ENCODE results near the gene SWAP70. TPM values are rescaled to one million over a fixed set of nuclear protein-coding genes. Genes with fewer than 3 reads are reported as not detected.
"Not testable (repeated sequence)": the region's sequence is repeated elsewhere in the genome, so short reads cannot be mapped to it uniquely, and the experiment has no call there.

SWAP70 gene
- polyA plus RNA-seq, 1 experiment = 24.6 TPM

GRCh38 chr11:9703280-9703679, 39.4 kb downstream of the SWAP70 start:
- Histone ChIP-seq H3K27ac (ENCODE audit: low read depth, low read length) (no peak overlapping the region), H3K27me3 (ENCODE audit: control insufficient read depth, insufficient read depth, low read length) (no peaks in the 10 kb centered on the region), H3K4me3 (ENCODE audit: low read depth, low read length) (no peak overlapping the region), H3K9me3 (ENCODE audit: control insufficient read depth, insufficient read depth, low read length) (no peaks in the 10 kb centered on the region)
- DNase-seq (ENCODE audit: low read depth, low spot score) = no peak
- CTCF ChIA-PET = interaction anchor here (0.5 kb wide), 1 partner anchor 655 kb away, joined by 7 read pairs; no protein-coding TSS in a partner anchor
- TF ChIP-seq, protein P1, sequence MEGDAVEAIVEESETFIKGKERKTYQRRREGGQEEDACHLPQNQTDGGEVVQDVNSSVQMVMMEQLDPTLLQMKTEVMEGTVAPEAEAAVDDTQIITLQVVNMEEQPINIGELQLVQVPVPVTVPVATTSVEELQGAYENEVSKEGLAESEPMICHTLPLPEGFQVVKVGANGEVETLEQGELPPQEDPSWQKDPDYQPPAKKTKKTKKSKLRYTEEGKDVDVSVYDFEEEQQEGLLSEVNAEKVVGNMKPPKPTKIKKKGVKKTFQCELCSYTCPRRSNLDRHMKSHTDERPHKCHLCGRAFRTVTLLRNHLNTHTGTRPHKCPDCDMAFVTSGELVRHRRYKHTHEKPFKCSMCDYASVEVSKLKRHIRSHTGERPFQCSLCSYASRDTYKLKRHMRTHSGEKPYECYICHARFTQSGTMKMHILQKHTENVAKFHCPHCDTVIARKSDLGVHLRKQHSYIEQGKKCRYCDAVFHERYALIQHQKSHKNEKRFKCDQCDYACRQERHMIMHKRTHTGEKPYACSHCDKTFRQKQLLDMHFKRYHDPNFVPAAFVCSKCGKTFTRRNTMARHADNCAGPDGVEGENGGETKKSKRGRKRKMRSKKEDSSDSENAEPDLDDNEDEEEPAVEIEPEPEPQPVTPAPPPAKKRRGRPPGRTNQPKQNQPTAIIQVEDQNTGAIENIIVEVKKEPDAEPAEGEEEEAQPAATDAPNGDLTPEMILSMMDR (IDR thresholded peaks at IDR 0.05; ENCODE audit: low read depth, low read length) = no peak
- POLR2A ChIA-PET = no interaction called here

GRCh38 chr11:9704037-9704436, 40.2 kb downstream of the SWAP70 start:
- Histone ChIP-seq H3K4me3 (ENCODE audit: low read depth, low read length) (no peak overlapping the region), H3K9me3 (ENCODE audit: control insufficient read depth, insufficient read depth, low read length) (no peaks in the 10 kb centered on the region), H3K27me3 (ENCODE audit: control insufficient read depth, insufficient read depth, low read length) (no peaks in the 10 kb centered on the region), H3K27ac (ENCODE audit: low read depth, low read length) (no peak overlapping the region)
- CTCF ChIA-PET = no interaction called here
- POLR2A ChIA-PET = no interaction called here
- TF ChIP-seq, protein P1 (IDR thresholded peaks at IDR 0.05; ENCODE audit: low read depth, low read length) = no peak
- no peak for DNase-seq (ENCODE audit: low read depth, low spot score)

DNA sequence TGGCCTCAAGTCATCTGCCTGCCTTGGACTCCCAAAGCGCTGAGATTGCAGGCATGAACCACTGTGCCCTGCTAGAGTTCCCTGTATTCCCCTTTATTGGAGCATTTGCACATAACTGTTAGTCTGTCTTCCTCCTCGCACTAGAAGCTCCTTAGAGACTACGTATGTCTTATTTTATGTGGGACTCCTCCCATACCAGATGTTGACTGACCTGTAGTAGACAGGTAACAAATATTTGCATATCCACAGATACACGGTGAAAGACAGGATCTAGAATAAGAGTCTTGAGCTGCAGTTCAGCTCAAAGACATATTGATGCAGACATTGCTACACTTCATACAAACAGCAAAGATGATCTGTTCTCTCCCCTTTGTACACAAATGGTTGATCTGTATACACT, 40.7 kb downstream of the SWAP70 start:
- no peak overlapping the region for H3K27ac ChIP-seq (ENCODE audit: low read depth, low read length)
- H3K9me3 ChIP-seq (ENCODE audit: control insufficient read depth, insufficient read depth, low read length) = no peaks in the 10 kb centered on the region
- H3K27me3 ChIP-seq (ENCODE audit: control insufficient read depth, insufficient read depth, low read length) = no peaks in the 10 kb centered on the region
- TF ChIP-seq, protein P1 (IDR thresholded peaks at IDR 0.05; ENCODE audit: low read depth, low read length) = no peak
- no peak overlapping the region for H3K4me3 ChIP-seq (ENCODE audit: low read depth, low read length)
- ChIA-PET POLR2A (no interaction called here), CTCF (no interaction called here)
- DNase-seq (ENCODE audit: low read depth, low spot score) = no peak

- H3K27me3 ChIP-seq (ENCODE audit: control insufficient read depth, insufficient read depth, low read length); H3K9me3 ChIP-seq (ENCODE audit: control insufficient read depth, insufficient read depth, low read length); CTCF ChIA-PET; POLR2A ChIA-PET; DNase-seq (ENCODE audit: low read depth, low spot score); H3K4me3 ChIP-seq (ENCODE audit: low read depth, low read length); H3K27ac ChIP-seq (ENCODE audit: low read depth, low read length): not testable (repeated sequence)
Measured at GRCh38 chr11:9705361-9705760, 41.5 kb downstream of the SWAP70 start.

GRCh38 chr11:9708544-9708943, 44.7 kb downstream of the SWAP70 start:
- ChIA-PET CTCF (no interaction called here), POLR2A (no interaction called here)
- no peak for DNase-seq (ENCODE audit: low read depth, low spot score)
- Histone ChIP-seq H3K4me3 (ENCODE audit: low read depth, low read length) (no peak overlapping the region), H3K27ac (ENCODE audit: low read depth, low read length) (no peak overlapping the region), H3K9me3 (ENCODE audit: control insufficient read depth, insufficient read depth, low read length) (no peaks in the 10 kb centered on the region), H3K27me3 (ENCODE audit: control insufficient read depth, insufficient read depth, low read length) (no peaks in the 10 kb centered on the region)
- TF ChIP-seq, protein P1 (IDR thresholded peaks at IDR 0.05; ENCODE audit: low read depth, low read length) = no peak

DNA sequence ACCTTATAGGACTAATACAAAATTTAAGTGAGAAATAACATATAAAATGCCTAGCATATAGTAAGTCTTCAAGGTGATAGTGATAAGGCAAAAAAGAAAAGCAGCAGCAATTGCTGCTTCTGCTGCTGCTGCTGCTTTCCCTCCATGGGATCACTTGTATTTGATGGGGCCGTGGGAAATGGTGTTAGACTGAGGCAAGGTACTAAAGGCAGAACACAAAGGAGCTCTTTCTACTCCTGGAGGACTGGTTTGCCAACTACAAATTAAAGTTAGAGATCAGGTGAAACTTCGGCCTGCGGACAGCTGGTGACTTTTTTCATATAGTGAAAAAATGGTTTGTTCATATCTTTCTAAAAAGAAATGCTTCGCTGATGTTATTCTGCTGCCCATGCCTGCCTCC, 46.3 kb downstream of the SWAP70 start:
- POLR2A ChIA-PET = no interaction called here

More for the DNA sequence above, 46.3 kb downstream of the SWAP70 start:
- no peak for DNase-seq (ENCODE audit: low read depth, low spot score)
- no peak overlapping the region for H3K4me3 ChIP-seq (ENCODE audit: low read depth, low read length)
- H3K9me3 ChIP-seq (ENCODE audit: control insufficient read depth, insufficient read depth, low read length) = no peaks in the 10 kb centered on the region; the same call in 1 of the 2 replicates
- no peaks in the 10 kb centered on the region for H3K27me3 ChIP-seq (ENCODE audit: control insufficient read depth, insufficient read depth, low read length)
- CTCF ChIA-PET = no interaction called here
- TF ChIP-seq, protein P1 (IDR thresholded peaks at IDR 0.05; ENCODE audit: low read depth, low read length) = no peak
- H3K27ac ChIP-seq (ENCODE audit: low read depth, low read length) = no peak overlapping the region

All from AG04450 (cell line).